Prostate gland (tissue), 2 donors: Measurements from ENCODE around the gene OR52L1. TPM values are rescaled to one million over a fixed set of nuclear protein-coding genes. Genes with fewer than 3 reads are reported as not detected.

Experiments used
- small RNA-seq, 2 donors: library from RNA; depleted of rRNA; stranded (forward); fragments of <200 nt; gene quantifications; one replicate each; pipeline ENCODE3, GENCODE V24; 2016
- total RNA-seq, 2 donors: library from RNA; depleted of rRNA; stranded (reverse); fragments of >200 nt; gene quantifications; one replicate each; pipeline ENCODE4 v1.1.0, GENCODE V29; 2016

The OR52L1 gene
- total RNA-seq, 2 donors from 2014 or later, result not detected

Small RNA genes within 50 kb of the gene (small RNA-seq; reads per million reads assigned to genes)
- 0 to 0.10 reads per million in 2 donors for gene RNA5SP329

Other genes starting within 250 kb of the OR52L1 start
- gene OR52N4, start 232.7 kb downstream of the OR52L1 start, total RNA-seq, result not detected
- not detected for gene OR52N5, start 203.6 kb downstream of the OR52L1 start, total RNA-seq
- not detected for gene OR52N1, start 195.7 kb downstream of the OR52L1 start, total RNA-seq
- not detected for gene OR52N2, start 178.1 kb downstream of the OR52L1 start, total RNA-seq
- not detected for gene OR52E6, start 145.1 kb downstream of the OR52L1 start, total RNA-seq
- gene OR52E8, start 129.3 kb downstream of the OR52L1 start, total RNA-seq, result not detected
- not detected for gene OR52E4, start 106.4 kb downstream of the OR52L1 start, total RNA-seq
- gene OR52E5, start 93.8 kb downstream of the OR52L1 start, total RNA-seq, result not detected
- under 1 TPM in 1 of 2 donors, not detected in 1; 0.11 TPM for gene OR56A3, start 44.7 kb downstream of the OR52L1 start, total RNA-seq
- not detected for gene OR56A5, start 18.5 kb downstream of the OR52L1 start, total RNA-seq
- not detected for gene OR56A4, start 20.0 kb upstream of the OR52L1 start, total RNA-seq
- not detected for gene OR56A1, start 43.8 kb upstream of the OR52L1 start, total RNA-seq
- gene OR56B4, start 120.7 kb upstream of the OR52L1 start, total RNA-seq, result not detected
- not detected for gene OR52B2, start 183.3 kb upstream of the OR52L1 start, total RNA-seq
- gene OR52W1, start 212.2 kb upstream of the OR52L1 start, total RNA-seq, result not detected
- gene C11orf42, start 218.6 kb upstream of the OR52L1 start, total RNA-seq, result 1 to 10 TPM in 1 of 2 donors, not detected in 1; 2.4 TPM
- gene FHIP1B, start 247.7 kb upstream of the OR52L1 start, total RNA-seq, result 100 to 1,000 TPM in 1 of 2 donors, 10 to 100 TPM in 1; 50.6 to 105 TPM